Effector memory CD4-positive, alpha-beta T cell (primary cell): ENCODE results near the gene PTCRA.

Experiments
- DNase-seq, 3 donors: peaks; one replicate each; pipeline ENCODE4 v3.0.0-alpha.2; 2020
- H3K27ac ChIP-seq: 2 replicates; pipeline ENCODE4 v1.7.0; 2013; ENCODE audit warnings: mild to moderate bottlenecking, low read length, moderate library complexity; ENCODE audit not compliant: insufficient read depth, poor library complexity, severe bottlenecking
- H3K27me3 ChIP-seq: replicated peaks from 2 replicates; pipeline ENCODE4 v1.7.0; 2013; ENCODE audit warnings: mild to moderate bottlenecking, low read length; ENCODE audit not compliant: insufficient read depth, control insufficient read depth, poor library complexity, severe bottlenecking
- H3K36me3 ChIP-seq: 2 replicates; pipeline ENCODE4 v1.7.0; 2013; ENCODE audit warnings: mild to moderate bottlenecking, low read length, moderate library complexity; ENCODE audit not compliant: control insufficient read depth, insufficient read depth
- H3K4me1 ChIP-seq: 2 replicates; pipeline ENCODE4 v1.7.0; 2013; ENCODE audit warnings: low read length, mild to moderate bottlenecking; ENCODE audit not compliant: control insufficient read depth, insufficient read depth, poor library complexity, severe bottlenecking
- H3K4me3 ChIP-seq: 2 replicates; pipeline ENCODE4 v1.7.0; 2013; ENCODE audit warnings: low read length, low read depth, mild to moderate bottlenecking; ENCODE audit not compliant: insufficient read depth, poor library complexity, severe bottlenecking
- H3K9me3 ChIP-seq: 2 replicates; pipeline ENCODE4 v1.7.0; 2013; ENCODE audit warnings: mild to moderate bottlenecking, low read length, moderate library complexity; ENCODE audit not compliant: control insufficient read depth

The PTCRA gene

DNA sequence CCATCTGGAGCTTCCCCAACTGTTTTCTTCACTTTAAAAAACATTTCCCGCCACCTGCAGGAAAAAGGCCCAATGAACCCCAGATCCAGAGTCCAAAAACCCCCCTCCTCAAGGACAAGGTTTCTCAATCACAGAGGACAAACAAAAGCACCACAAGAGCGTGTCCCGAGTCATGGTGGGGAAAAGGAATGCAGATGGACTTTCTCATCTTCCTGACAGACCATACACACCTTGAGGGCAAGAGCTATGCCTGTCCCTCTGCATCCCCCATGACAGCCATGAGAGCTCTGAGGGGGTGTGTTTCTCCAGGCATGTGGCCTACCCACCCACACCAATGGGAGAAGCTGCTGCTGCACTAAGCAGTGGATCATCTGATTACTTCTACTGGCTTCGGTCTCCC lies 54.1 kb downstream of the PTCRA start:
- H3K4me1 ChIP-seq: no peaks in the 10 kb centered on the region

DNA sequence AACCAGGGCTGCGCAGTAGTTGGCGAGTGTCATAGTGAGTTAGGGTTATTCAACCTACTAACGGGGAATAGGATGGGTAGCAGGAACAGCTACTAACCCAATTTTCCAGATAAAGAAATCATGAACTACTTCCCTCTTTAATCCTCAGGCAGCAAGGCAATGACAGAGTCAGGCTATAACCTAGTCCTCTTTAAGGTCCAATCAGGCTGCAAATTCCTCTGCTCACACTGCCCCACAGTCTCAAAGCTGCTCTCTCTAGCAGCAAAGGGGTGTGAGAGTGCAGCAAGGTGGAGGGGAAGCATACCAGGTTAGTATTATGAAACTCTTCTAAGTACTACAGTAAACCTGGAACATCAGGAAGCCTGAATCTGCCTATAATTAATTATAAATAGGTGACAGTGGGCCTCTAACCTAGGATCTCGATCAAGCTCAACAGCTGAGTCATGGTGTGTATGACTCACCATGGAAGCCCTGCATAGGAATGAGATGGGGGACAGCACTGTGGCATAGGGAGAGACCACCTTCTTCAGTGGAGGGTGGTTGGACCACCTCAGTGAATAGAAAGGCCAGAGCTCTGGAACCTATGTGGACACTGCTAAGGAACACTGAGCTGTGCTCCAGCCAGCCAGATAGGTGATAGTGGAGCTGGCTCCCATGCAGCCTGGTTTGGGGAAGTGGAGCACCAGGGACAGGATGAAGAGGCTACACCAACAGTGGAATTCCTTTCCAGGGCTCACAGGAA lies 55.2 kb downstream of the PTCRA start:
- Histone ChIP-seq H3K4me3 (no peak overlapping the region), H3K36me3 (peaks cover 7% of the 10 kb centered on the region), H3K27me3 (no peaks in the 10 kb centered on the region), H3K9me3 (no peaks in the 10 kb centered on the region), H3K27ac (no peak overlapping the region), H3K4me1 (no peaks in the 10 kb centered on the region)
- no peak for DNase-seq

More for the DNA sequence above, 54.1 kb downstream of the PTCRA start:
- DNase-seq: no peak
- Histone ChIP-seq H3K9me3 (no peaks in the 10 kb centered on the region), H3K27ac (no peak overlapping the region), H3K27me3 (no peaks in the 10 kb centered on the region), H3K36me3 (peaks cover 13% of the 10 kb centered on the region), H3K4me3 (no peak overlapping the region)

DNA sequence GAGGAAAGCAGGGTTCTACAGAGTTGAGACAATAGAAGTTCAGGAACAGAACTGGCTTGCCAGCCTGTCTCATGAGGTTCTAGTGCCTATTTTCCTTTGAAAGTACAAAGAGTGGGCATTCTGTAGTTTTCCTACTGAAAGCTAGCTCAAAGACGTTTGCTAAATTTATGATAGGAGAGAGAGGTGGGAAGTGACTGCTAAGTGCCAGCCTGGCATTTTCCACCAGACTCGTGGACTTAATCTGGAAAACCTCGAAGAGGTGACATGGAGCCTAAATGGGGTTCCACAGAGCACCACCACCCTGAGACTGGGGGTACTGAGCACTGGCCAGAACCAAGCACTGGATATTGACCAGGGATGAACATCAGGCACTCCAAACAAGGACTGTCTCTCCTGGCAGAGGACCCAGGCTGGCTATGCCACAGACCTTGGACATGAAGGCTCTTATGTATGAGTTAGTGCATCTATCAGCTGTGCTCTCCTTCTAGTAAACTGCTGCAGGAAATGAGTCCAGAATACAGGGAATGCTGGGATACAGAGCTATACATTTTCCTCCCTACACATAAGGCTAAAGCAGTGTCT lies 56.0 kb downstream of the PTCRA start:
- H3K4me3 ChIP-seq: no peak overlapping the region
- H3K27ac ChIP-seq: no peak overlapping the region
- H3K9me3 ChIP-seq: no peaks in the 10 kb centered on the region
- no peak for DNase-seq
- peaks cover 3% of the 10 kb centered on the region for H3K36me3 ChIP-seq
- no peaks in the 10 kb centered on the region for H3K4me1 ChIP-seq
- no peaks in the 10 kb centered on the region for H3K27me3 ChIP-seq

- Histone ChIP-seq H3K9me3 (no peaks in the 10 kb centered on the region), H3K27ac (no peak overlapping the region), H3K36me3 (no peaks in the 10 kb centered on the region), H3K4me3 (no peak overlapping the region), H3K27me3 (no peaks in the 10 kb centered on the region), H3K4me1 (peaks cover 11% of the 10 kb centered on the region)
- no peak for DNase-seq
Measured at GRCh38 chr6:42973926-42974325, 58.1 kb downstream of the PTCRA start.

GRCh38 chr6:42974919-42975505 lies 59.2 kb downstream of the PTCRA start:
- Histone ChIP-seq H3K36me3 (no peaks in the 10 kb centered on the region), H3K9me3 (no peaks in the 10 kb centered on the region), H3K4me3 (no peak overlapping the region), H3K27me3 (no peaks in the 10 kb centered on the region), H3K4me1 (peaks cover 15% of the 10 kb centered on the region), H3K27ac (no peak overlapping the region)
- no peak for DNase-seq
